Stimulated activated CD4-positive, alpha-beta T cell treated with anti-CD3 and anti-CD28 coated beads, Interleukin-1b, Interleukin-23, amount 100 ng/mL, for 24 hours (primary cell): ENCODE data around the gene FMN1.

ENCODE experiments used
- DNase-seq, 4 experiments: peaks; one replicate each; pipeline ENCODE4 v3.0.0-alpha.2; 2020; ENCODE audit warnings: low read depth in 4 of 4, low spot score in 1 of 4

FMN1 gene

DNA sequence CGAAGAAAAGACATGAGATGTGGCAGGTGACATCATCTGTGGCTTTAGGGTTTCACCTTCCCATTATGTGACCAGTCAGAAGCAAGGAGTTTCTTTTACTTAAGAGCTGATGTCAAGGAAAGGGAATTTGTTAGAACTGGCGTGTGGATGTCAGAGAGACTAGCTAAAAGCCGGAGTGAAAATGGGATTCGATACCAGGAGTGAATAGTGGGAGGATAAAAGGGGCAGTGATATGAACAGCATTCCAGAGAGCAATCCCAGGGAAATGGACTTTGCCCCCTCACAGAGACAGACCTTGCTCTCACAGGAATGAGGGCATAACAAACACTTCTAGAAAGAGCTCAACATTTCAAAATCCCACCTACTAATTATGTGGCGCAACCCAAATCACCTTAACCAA, 5.9 kb upstream of the FMN1 start:
- no peak for DNase-seq

DNA sequence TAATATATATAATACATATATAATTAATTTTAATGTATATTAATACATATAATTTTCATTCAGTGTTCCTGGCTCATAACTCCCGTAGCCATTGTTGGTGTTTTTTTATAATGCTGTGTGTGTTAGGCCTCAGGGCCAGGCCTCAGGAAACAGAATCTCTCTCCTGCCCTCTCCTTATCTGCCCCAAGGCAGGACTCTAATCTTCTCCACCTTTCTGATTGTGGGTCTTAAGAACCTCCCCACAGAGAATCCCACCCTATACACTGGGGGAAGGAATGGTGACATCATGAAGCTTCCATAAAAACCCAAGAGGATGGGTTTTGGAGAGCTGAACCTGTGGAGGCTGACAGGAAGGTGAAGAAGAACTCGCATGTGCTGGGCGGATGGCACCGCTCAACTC, 4.0 kb upstream of the FMN1 start:
- DNase-seq, result no peak

DNA sequence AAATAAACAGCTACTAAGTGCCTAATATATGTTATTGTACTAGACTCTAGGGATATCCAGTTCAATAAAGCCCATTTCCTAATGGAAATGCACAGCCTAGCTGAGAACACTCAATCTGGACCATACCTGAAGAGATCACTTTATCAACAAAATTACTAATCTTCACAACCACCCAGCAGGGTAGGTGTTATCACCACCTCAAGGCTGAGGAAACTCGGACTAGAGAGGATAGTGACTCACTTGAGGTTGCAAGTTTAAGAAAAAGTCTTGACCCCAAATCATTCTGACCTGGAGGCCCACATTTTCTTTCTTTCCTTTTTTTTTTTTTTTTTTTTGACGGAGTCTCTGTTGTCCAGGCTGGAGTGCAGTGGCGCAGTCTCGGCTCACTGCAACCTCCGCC, 3.1 kb upstream of the FMN1 start:
- no peak for DNase-seq

DNA sequence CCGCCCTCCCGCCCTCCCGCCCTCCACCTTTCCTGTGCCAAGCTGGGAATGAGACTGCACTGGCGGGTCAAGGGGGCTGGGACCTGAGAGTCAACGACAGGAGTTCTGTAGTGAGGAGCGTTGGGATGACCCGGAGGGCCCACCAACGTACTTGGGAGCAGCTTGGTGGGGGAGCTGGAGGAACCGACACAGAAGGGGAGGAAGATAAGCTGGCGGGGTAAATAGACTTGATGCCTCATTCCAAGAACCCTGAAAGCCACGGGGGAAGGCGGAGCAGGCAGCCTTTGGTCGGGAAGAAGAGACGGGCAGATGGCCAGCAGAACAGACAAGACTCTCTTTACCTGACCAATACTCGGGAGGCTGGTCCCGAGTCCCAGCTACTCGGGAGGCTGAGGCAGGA, 277 bp downstream of the FMN1 start:
- DNase-seq, result no peak

DNA sequence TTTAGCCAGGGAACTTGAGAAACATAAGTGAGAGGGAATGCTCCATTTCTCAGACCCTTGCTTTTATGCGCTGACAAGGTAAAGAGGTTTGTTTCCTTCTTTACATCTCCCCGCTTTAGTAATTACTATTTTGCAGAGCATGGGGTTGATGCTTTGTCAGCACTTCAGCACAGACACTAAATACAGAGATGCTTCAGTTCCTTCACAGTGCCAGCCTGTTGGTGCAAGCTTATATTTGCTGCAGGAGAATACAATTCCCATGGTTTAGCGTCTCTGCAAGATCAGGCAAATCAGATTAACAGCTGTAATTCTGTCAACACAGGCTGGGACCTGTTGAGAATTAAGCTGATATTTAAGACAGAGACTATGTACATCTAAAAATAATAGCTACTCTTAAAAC, 2.9 kb downstream of the FMN1 start:
- DNase-seq, result no peak

DNA sequence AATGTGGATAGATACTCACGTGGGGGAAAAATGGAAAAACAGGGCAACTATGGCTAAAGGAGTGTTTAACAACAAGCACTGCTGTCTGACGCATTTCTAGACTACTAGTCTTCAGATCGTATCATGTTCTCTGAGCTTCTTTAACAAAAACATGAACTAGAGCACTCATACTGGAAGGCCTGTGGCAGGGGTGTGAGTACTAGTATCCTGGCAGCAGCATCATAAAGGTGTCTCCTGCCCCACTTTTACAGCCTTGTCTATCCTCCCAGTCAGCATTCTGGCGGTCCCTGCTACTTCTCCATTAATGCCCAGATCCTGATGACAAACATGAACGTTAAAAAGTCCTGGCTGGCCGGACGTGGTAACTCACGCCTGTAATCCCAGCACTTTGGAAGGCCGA, 4.0 kb downstream of the FMN1 start:
- no peak for DNase-seq

DNA sequence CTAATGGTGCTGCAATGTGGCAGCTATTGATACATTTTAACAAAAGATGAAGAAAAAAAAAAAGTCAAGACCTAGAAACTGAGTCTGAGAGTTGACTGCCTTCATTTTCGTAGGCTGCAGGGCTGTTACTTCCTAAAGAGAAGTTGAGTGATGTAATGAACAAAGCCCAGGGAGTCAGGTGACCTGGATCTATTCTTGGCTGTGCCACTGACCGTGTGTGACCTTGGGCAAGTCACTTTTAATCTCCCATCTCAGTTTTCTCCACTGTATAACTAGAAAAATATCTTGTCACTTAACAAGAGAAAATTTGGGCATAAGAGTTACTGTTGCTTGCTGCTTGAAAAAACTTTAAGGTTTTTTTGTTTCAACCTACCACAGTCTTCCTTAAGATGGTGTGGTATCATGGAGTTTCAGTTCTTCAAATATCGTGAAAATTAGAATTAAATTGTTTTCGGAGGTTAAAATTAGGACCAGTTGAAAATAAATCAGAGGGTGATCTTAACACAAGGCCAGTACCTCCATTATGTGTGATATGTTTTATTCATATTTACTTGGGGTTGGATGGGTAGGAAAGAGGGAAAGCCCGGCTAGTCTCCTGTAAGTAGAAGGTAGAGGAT, 5.8 kb downstream of the FMN1 start:
- no peak for DNase-seq

DNA sequence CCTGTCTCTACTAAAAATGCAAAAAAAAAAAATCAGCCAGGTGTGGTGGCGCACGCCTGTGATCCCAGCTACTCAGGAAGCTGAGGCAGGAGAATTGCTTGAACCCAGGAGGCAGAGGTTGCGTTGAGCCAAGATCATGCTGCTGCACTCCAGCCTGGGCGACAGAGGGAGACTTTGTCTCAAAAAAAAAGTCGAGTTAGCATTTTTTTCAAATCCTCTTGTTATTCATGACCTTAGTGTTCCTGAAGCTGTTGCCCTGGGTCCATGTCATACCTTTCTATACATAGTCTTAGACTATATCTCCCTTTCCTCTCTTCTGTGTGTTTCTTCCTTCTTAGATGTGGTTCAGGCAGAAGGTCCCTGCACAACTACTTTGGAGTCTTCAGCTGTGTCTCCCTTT, 6.4 kb downstream of the FMN1 start:
- no peak for DNase-seq

DNA sequence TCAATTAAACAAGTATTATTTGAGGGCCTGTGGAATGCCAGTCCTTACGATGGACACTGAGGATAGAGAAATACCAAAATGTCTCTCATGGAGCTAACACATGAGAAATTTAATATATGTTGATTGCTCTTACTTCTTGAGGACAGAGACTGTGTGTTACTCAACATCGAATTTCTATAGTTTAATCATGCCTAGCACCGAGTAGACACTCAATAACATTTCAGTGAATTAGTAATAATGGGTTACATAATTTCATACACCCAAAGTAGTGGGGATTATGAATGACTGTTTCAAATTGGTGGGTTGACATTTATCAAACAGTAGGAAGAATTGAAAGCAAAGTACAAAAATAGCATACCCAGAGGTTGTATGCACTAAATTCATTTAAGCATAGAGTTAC, 11.2 kb downstream of the FMN1 start:
- DNase-seq, result no peak

DNA sequence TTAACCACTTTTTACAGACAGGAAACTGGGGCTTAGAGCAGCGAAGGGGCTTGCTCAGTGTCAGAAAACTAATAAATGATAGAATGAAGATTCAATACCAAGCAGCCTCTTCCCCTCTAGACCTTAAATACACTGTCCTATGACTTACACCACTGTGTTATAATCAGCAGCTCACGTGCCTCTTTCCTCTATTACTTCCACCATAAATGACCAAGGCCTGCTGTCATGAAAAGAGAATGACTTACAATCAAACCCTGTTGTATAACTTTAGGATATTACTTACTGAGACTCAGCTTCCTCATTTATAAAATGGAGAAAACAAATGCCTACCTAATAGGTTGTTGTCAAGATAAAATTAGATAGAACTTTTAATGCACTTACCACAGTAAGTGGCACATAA, 11.6 kb downstream of the FMN1 start:
- DNase-seq, result no peak

DNA sequence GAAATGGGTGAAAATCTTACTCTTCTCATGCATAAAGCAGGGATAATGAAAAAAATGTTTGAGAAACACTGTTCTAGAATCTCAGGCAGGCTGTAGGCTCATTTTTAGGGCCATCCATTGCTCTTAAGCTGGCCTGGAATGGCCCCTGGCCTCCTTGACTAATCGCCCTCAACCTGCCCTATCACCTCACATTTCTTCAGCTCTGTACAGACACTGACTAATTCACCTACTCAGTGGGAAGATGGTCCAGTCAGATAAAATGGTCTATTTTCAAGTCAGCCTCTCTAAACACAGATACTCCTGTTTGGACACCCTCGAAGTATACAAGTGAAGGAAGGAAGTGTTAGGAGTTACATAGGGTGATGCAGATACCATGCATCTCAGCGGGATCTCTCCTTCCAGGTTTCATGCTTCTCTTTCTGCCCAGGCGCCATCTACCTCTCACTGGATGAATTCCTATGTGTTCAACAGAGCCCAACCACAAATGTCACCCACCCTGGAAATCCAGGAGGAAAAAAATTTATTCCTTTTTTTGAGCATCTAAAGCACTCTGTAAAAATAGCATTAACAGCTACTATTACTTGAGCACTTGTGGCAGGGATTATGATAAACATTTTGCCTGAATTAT, 12.1 kb downstream of the FMN1 start:
- no peak for DNase-seq

DNA sequence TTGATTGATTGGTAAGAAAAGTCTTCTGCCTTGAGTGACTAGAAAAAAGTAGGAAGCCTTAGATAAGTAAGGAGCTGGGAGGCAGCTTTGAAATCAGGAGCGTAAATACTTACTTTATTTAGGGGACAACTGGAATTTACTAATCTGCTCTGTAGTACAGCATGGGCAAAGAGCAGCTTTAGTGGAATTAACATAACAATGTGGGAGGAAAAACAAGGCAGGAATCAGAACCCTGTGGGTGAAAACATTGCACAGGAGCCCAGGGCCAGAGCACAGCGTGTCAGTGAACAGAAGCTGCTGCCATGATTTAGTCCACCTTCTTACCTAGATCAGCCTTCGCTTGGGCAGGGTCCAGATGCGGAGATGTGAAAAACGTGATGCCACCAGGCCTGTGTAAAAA, 14.6 kb downstream of the FMN1 start:
- no peak for DNase-seq

DNA sequence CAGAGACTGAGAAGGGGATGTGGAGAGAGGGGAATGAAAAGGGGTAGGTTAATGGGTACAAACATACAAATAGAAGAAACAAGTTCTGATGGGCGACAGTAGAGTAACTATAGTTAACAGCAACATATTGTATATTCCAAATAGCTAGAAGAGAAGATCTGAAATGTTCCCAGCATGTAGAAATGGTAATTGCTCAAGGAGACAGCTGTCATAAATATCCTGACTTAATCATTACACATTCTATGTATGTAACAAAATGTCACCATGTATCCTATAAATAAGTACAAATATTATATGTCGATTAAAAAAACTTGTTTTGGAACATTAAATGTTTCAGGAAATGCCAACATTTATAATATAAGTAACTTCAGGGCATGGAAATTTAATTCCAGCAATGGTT, 23.3 kb downstream of the FMN1 start:
- no peak for DNase-seq

DNA sequence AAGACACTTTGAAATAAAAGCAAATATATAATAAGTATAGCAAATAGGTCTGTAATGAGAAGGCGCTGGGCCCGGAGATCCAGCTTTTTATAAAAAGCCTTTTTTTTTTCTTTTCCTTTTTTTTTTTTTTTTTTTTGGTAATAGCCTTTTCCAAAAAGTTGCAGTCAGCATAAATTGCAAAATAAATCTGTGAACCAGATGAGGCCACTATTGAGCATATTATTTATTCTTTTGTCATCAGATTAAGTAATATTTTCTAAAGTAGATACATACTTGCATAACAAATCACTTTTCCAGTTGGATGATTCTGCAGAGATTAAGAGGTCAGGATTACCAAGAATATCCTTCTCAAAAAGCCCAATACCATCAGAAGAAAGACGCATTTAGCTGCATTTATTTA, 24.9 kb downstream of the FMN1 start:
- no peak for DNase-seq

DNA sequence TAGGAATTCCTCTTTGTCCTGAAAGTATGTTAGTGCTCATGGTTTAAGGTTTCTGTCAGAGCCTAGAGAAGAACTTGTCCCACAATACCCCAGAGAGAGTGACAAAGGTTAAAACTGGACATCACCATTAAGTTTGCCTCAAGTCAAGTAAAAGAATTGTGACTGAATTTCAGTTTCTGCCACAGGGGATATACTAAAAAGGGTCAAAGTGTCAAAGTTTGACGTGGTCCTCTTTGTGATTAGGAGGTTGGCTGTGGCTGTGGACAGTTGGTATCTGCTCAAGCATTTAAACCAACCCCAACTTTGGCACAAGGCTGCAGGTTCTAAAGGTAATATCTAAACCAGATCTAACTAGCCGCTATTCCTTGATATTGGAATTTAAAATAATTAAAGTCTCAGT, 26.1 kb downstream of the FMN1 start:
- DNase-seq, result no peak

DNA sequence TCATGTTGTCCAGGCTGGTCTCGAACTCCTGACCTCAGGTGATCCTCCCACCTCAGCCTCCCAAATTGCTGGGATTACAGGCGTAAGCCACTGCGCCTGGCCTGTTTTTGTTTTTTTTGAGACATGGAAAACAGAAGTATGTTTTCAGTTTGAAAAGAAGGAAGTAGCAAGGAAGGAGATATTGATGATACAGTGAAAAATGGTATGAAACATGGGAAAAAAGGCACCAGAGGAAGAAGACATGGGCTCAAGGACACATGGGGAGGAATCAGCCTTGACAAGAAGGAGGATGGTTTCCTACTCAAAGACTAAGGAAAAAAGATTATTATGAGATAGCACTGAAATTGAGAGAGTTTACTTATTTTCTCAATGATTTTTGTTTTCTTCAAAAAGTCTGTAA, 30.7 kb downstream of the FMN1 start:
- DNase-seq, result no peak

DNA sequence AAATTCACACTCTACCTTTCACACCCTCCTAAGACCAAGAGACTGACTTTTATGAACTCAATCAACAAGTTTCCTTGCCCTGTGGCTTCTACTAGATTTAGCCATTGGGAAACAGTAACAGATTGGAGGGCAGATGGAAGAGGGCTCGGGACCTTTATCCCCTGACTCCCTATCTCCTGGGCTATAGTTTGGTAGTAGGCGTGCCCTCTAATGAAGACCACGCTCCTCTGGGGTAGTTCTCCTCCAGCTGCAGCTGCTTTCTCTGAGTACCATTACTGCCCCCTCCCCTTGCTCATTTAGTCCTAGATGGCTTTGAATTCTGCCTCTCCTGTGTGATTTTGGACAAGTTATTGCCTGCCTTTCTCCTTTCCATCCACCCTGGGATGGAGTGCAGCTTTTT, 33.3 kb downstream of the FMN1 start:
- no peak for DNase-seq

DNA sequence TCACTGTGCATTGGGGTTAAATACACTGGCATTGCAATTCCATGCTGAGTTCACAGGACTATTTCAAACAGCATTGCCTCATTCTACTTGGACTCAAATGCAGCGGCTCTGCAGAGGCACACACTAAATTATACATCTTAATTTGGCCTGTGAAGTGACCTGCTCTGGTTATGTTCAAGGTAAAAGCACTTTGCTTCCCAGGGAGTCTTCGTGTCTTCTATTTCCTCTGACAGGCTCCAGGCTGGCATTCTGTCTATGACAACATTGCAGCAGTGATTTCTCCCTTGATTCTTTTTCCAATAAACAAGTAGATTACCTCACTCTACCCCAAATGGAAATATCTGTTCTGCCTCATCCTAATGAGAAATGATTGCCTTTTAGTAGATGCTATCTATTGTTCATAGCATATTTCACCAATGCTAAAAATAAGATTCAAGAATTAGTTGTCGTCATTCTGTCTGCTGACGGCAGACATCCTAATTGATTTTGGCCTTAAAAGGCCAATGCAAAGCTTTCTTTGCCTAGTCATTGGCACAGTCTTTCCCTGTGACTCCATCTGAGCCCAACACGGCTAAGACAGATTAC, 33.8 kb downstream of the FMN1 start:
- DNase-seq, result no peak

DNA sequence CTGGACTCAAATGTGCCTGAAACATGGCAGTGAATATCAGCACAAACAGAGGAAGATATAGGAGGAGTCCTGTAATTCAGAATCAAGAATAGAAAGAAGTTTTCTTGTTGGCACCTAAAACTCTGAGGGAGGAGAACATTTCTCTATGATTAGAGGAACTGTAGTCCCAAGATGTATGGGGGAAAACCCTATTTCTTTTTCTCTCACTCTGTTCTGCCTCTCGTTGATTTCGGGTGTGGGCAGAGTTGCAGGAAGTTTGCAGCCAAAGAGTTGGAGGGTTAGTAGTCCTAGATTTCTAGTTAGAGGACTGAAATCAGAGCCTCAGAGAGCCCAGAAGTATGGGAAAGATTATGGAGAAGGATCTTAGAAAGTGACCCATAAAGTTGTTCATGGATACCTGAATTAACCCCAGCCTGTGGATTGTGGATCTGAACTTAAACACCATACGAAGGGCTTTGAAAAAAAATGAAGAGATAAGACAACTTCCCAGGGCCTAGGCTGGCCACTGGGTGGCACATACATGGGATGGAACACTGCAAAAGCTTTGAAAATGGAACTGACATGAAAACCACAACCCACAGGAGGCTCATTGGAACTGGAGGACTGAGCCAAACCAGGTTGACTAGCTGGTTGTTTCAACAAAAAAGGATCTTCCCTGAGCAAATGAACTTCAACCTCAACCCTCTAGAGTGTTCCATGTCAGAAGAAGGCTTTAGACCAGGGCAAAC, 34.6 kb downstream of the FMN1 start:
- DNase-seq, result no peak

DNA sequence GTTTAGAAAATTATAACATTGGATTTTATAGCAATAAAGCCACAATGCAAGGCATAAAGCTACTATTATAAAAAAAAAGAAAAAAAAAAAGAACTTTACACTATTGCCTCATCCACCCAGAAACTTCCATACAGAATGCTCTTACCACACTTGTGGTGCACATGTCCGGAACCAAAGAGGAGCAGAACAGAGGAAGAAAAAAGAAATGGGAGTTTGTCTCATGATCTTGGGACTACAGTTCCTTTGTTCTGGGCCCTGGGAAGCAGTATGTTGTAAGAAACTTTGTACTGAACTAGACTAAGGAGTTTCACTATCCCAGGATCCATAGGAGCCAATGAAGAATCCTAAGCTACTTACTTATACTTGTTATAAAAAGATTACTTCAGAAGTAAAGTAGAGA, 36.1 kb downstream of the FMN1 start:
- DNase-seq, result no peak

DNA sequence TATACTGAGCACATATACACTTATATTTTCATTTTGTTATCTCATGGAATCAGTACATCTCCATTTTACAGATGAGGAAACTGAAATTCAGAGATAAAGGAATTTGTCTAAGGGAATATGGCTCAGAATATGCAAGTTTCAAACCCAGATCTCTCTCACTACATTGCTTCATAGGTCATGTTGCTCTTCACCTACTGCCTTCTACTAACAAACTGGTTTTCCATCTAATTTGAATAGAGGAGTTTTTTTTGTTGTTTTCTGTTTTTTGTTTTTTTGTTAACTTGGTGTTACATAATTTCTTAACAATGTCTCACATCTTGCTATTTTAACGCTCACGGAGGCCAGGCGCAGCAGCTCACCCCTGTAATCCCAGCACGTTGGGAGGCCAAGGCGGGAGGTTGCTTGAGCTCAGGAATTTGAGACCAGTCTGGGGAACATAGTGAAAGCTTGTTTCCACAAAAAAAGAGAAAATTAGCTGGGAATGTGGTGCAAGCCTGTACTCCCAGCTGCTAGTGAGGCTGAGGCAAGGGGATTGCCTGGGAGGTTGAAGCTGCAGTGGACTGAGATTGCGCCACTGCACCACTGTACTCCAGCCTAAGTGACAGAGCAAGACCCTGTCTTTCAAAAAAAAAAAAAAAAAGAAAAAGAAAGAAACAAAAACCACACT, 37.0 kb downstream of the FMN1 start:
- no peak for DNase-seq
